Activated CD4-positive, alpha-beta T cell treated with anti-CD3 and anti-CD28 coated beads for 36 hours (primary cell): ENCODE measurements around the gene LDLR. TPM values are rescaled to one million over a fixed set of nuclear protein-coding genes. Genes with fewer than 3 reads are reported as not detected.

Experiments used
- microRNA-seq: library from miRNA; unstranded; fragments of <30 nt; microRNA quantifications from one replicate; pipeline ENCODE4 v1.2.0, GENCODE V29; 2021; ENCODE audit warnings: borderline replicate concordance
- total RNA-seq, 2 experiments: library from RNA; stranded (reverse); gene quantifications; one replicate each; pipeline ENCODE4 v1.2.3, GENCODE V29; 2021

Gene LDLR
- total RNA-seq, 2 experiments from 2014 or later: 73.0 to 73.8 TPM

Small RNA genes within 50 kb of the gene (microRNA-seq; reads per million reads assigned to microRNA genes)
- 6.0 reads per million, percentile 20 among the genes with 10 or more reads in this experiment for gene MIR6886

Other genes starting within 250 kb of the LDLR start
- 1 to 10 TPM; 2.7 to 3.6 TPM for gene C19orf38, start 241.0 kb upstream of the LDLR start, total RNA-seq
- gene CARM1, start 217.9 kb upstream of the LDLR start, total RNA-seq: 10 to 100 TPM; 82.3 to 96.8 TPM
- gene YIPF2, start 160.8 kb upstream of the LDLR start, total RNA-seq: 10 to 100 TPM; 15.8 to 21.3 TPM
- 10 to 100 TPM in 1 of 2 experiments, 1 to 10 TPM in 1; 8.6 to 15.5 TPM for gene TIMM29, start 160.7 kb upstream of the LDLR start, total RNA-seq
- 100 to 1,000 TPM; 102 to 116 TPM for gene SMARCA4, start 128.4 kb upstream of the LDLR start, total RNA-seq
- gene SPC24, start 66.3 kb downstream of the LDLR start, total RNA-seq: 10 to 100 TPM; 59.6 to 72.2 TPM
- gene KANK2, start 108.1 kb downstream of the LDLR start, total RNA-seq: 1 to 10 TPM in 1 of 2 experiments, under 1 TPM in 1; 0.91 to 1.2 TPM
- gene ANGPTL8, start 150.2 kb downstream of the LDLR start, total RNA-seq: not detected
- gene DOCK6, start 173.1 kb downstream of the LDLR start, total RNA-seq: 1 to 10 TPM; 2.8 to 4.6 TPM
- gene TSPAN16, start 206.7 kb downstream of the LDLR start, total RNA-seq: not detected